Mesendoderm (in vitro differentiated cells): ENCODE results near the gene NR1I3.

Experiments used
- DNase-seq: peaks from one replicate; pipeline ENCODE4 v3.0.0; 2013
- H2AK5ac ChIP-seq: 2 replicates; pipeline ENCODE4 v1.6.1; 2013; ENCODE audit warnings: low read length, inconsistent platforms
- H2BK120ac ChIP-seq: 2 replicates; pipeline ENCODE4 v1.6.1; 2013; ENCODE audit warnings: low read depth, mild to moderate bottlenecking, low read length, moderate library complexity, mixed read lengths
- H2BK15ac ChIP-seq: replicated peaks from 2 replicates; pipeline ENCODE4 v1.6.1; 2013; ENCODE audit warnings: low read depth, mild to moderate bottlenecking, moderate library complexity
- H2BK5ac ChIP-seq: 2 replicates; pipeline ENCODE4 v1.6.1; 2013; ENCODE audit warnings: low read length, inconsistent platforms
- H3K18ac ChIP-seq: 2 replicates; pipeline ENCODE4 v1.6.1; 2013; ENCODE audit warnings: mild to moderate bottlenecking, low read length, mixed read lengths
- H3K23ac ChIP-seq: one replicate; pipeline ENCODE4 v1.6.1; 2013; ENCODE audit warnings: low read length
- H3K27ac ChIP-seq: 2 replicates; pipeline ENCODE4 v1.5.1; 2013; ENCODE audit warnings: low read depth, mild to moderate bottlenecking, inconsistent platforms, low read length, moderate library complexity
- H3K27me3 ChIP-seq: 2 replicates; pipeline ENCODE4 v1.6.1; 2013; ENCODE audit warnings: low read length, control low read depth, mild to moderate bottlenecking, inconsistent platforms; ENCODE audit not compliant: insufficient read depth, poor library complexity
- H3K36me3 ChIP-seq: 2 replicates; pipeline ENCODE4 v1.6.1; 2013; ENCODE audit warnings: low read length, inconsistent platforms; ENCODE audit not compliant: control insufficient read depth, insufficient read depth
- H3K4ac ChIP-seq: one replicate; pipeline ENCODE4 v1.6.1; 2013; ENCODE audit warnings: low read depth, mild to moderate bottlenecking, low read length, moderate library complexity
- H3K4me1 ChIP-seq: 2 replicates; pipeline ENCODE4 v1.6.1; 2013; ENCODE audit warnings: low read depth, low read length, inconsistent platforms; ENCODE audit not compliant: control insufficient read depth
- H3K4me2 ChIP-seq: 2 replicates; pipeline ENCODE4 v1.6.1; 2013; ENCODE audit warnings: low read length
- H3K4me3 ChIP-seq: 2 replicates; pipeline ENCODE4 v1.5.1; 2013; ENCODE audit warnings: mild to moderate bottlenecking, low read length
- H3K56ac ChIP-seq: one replicate; pipeline ENCODE4 v1.6.1; 2013; ENCODE audit warnings: low read length
- H3K79me1 ChIP-seq: 2 replicates; pipeline ENCODE4 v1.6.1; 2013; ENCODE audit warnings: low read length, inconsistent platforms
- H3K79me2 ChIP-seq: 2 replicates; pipeline ENCODE4 v1.6.1; 2013; ENCODE audit warnings: mild to moderate bottlenecking, low read length; ENCODE audit not compliant: control insufficient read depth, insufficient read depth
- H3K9ac ChIP-seq: 2 replicates; pipeline ENCODE4 v1.6.1; 2013; ENCODE audit warnings: low read length, inconsistent platforms
- H4K5ac ChIP-seq: one replicate; pipeline ENCODE4 v1.6.1; 2013; ENCODE audit warnings: low read length
- H4K8ac ChIP-seq: one replicate; pipeline ENCODE4 v1.6.1; 2013; ENCODE audit warnings: low read depth, mild to moderate bottlenecking, control low read depth, low read length, moderate library complexity
- WGBS: extraction: QIAGEN DNeasy Blood & Tissue Kit; methylation state at CpG from one replicate; pipeline ENCODE4 v1.1.7; 2013; ENCODE audit warnings: low lambda C conversion rate, missing lambda C conversion rate; ENCODE audit not compliant: insufficient coverage; ENCODE audit errors: extremely low coverage; 5-methylcytosine and 5-hydroxymethylcytosine counted together

The NR1I3 gene

DNA sequence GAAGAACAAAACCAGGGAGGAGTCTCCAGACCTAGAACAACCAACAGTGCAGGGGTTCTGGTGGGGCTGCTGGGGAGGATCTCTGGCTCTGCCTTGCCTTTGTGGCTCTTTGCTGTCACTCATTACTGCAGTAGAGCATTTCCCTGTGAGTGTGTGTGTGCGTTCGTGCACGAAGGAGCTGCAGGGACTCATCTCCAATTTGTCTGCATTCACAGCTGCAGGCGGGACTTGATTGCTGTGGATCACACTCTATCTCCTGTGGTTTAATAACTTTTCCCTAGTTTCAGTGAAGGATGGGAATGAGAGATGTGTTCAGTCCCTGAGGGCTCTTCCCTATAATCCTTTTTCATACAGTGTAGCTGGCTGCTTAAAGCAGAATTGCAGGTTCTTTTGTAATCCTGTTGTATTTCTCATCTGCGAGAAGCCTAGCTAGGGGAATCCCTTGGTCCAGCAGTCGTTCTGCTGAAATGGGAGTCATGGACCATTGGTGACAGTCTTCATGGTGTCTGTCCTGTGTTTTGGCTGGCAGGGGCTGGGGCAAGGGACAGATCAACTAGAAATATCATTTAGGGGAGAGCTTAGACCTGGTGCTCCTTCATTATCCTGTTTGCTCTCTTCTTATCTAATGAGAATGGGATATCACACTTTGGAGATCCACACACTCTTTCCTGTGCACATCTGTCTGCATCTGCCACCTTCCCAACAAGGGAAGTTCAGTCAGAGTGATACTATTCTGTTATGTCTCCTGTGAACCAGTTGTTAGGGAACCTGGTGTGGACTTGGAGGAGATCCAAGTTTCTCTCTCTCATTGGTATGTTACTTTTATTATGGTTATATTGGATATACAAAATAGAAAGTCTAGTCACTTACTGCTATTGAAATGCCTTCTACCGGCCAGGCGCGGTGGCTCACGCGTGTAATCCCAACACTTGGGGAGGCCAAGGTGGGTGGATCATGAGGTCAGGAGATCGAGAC lies 23.5 kb upstream of the NR1I3 start:
- no peak overlapping the region for H3K56ac ChIP-seq
- no peak overlapping the region for H3K9ac ChIP-seq
- DNase-seq = no peak
- no peak overlapping the region for H3K4me3 ChIP-seq
- H3K36me3 ChIP-seq = no peaks in the 10 kb centered on the region
- no peak overlapping the region for H2BK5ac ChIP-seq
- H2BK15ac ChIP-seq = no peak overlapping the region
- no CpG with 5 or more reads among the region's 12 CpGs for WGBS
- no peak overlapping the region for H3K27ac ChIP-seq
- H3K4ac ChIP-seq = no peak overlapping the region
- H4K8ac ChIP-seq = no peak overlapping the region
- no peak overlapping the region for H2AK5ac ChIP-seq
- H3K79me1 ChIP-seq = no peaks in the 10 kb centered on the region
- no peak overlapping the region for H4K5ac ChIP-seq
- H3K23ac ChIP-seq = no peak overlapping the region
- H2BK120ac ChIP-seq = no peak overlapping the region
- peaks cover 16% of the 10 kb centered on the region for H3K27me3 ChIP-seq
- no peaks in the 10 kb centered on the region for H3K4me1 ChIP-seq
- H3K4me2 ChIP-seq = no peak overlapping the region
- no peaks in the 10 kb centered on the region for H3K79me2 ChIP-seq
- no peak overlapping the region for H3K18ac ChIP-seq

DNA sequence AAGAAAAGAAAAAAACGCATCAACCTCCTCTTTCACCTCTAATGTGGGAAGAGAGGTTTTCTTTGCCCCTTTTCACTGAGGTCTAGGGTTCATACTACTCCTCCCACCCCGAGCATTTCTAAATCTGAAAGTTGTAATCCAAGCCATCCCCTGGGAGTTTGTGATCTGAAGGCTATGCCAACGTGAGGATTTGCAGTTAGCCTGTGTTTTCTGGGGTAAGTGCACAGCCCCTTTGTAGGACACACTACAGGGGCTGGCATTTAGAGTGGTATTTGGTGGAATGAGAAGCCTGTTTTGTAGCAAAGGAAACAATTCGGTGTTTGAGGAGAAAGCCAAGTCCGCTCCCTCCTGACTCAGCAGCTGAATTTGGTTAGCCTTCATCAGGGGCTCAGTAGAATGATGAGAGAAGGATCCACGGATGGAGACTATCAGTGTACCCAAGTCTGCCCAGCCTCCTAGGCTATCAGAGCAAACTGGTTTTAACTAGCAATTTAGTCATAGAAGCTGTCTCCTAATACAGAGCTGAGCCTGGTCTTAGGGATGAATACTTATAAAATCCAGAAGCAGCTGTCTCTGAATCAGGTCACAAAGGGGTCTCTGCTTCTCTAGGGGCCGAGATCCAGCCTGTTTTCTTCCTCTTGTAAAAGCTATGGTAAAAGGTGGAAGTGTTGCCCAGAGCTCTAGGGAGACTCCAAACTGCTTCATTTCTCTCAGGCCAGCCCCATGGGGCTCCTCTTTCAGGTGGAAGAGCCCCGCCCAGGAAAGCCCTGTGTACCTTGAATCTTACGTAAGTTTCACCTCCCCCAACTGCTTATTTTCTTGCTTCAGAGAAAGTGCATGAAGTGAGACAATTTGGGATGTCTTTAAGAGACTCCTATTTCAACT lies 22.6 kb upstream of the NR1I3 start:
- Histone ChIP-seq H3K23ac (no peak overlapping the region), H4K5ac (no peak overlapping the region), H2BK5ac (no peak overlapping the region), H3K4me1 (no peaks in the 10 kb centered on the region), H2BK15ac (no peak overlapping the region), H3K27me3 (peaks cover 16% of the 10 kb centered on the region), H3K4me3 (no peak overlapping the region), H4K8ac (no peak overlapping the region), H3K4me2 (no peak overlapping the region), H3K79me1 (no peaks in the 10 kb centered on the region), H3K79me2 (no peaks in the 10 kb centered on the region), H3K4ac (no peak overlapping the region), H2AK5ac (no peak overlapping the region), H3K27ac (no peak overlapping the region), H3K56ac (no peak overlapping the region), H3K18ac (no peak overlapping the region), H3K36me3 (no peaks in the 10 kb centered on the region), H2BK120ac (no peak overlapping the region), H3K9ac (no peak overlapping the region)
- no peak for DNase-seq
- WGBS = no CpG with 5 or more reads among the region's 9 CpGs

DNA sequence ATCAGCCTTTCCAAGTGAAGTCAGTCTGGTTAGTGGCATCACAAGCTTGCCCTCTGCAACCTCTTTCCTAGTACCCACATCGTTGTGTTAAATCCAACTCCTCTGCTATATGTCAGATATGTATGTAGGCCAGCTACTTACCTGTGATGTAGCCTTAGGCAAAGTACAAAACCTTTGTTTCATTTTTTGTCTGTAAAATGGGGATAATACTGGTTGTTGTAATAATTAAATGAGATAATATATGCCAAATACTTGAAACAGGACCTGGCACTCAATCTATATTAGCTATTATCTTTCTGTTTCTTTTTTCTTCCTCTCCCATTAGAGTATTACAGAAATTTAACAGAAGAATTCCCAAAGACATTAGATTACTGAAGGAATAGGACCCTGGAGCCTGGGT lies 21.8 kb upstream of the NR1I3 start:
- H3K27ac ChIP-seq = no peak overlapping the region
- no CpG with 5 or more reads among the region's 1 CpG for WGBS
- H3K4ac ChIP-seq = no peak overlapping the region
- H3K4me3 ChIP-seq = no peak overlapping the region
- no peak overlapping the region for H2BK120ac ChIP-seq
- no peaks in the 10 kb centered on the region for H3K36me3 ChIP-seq
- H3K4me2 ChIP-seq = no peak overlapping the region
- no peaks in the 10 kb centered on the region for H3K4me1 ChIP-seq
- H2BK15ac ChIP-seq = no peak overlapping the region
- no peaks in the 10 kb centered on the region for H3K79me1 ChIP-seq
- no peak overlapping the region for H2BK5ac ChIP-seq
- H3K18ac ChIP-seq = no peak overlapping the region
- H2AK5ac ChIP-seq = no peak overlapping the region
- H3K79me2 ChIP-seq = no peaks in the 10 kb centered on the region
- H3K56ac ChIP-seq = no peak overlapping the region
- no peak overlapping the region for H4K5ac ChIP-seq
- no peak overlapping the region for H3K23ac ChIP-seq
- peaks cover 16% of the 10 kb centered on the region for H3K27me3 ChIP-seq
- H3K9ac ChIP-seq = no peak overlapping the region
- no peak for DNase-seq
- no peak overlapping the region for H4K8ac ChIP-seq

DNA sequence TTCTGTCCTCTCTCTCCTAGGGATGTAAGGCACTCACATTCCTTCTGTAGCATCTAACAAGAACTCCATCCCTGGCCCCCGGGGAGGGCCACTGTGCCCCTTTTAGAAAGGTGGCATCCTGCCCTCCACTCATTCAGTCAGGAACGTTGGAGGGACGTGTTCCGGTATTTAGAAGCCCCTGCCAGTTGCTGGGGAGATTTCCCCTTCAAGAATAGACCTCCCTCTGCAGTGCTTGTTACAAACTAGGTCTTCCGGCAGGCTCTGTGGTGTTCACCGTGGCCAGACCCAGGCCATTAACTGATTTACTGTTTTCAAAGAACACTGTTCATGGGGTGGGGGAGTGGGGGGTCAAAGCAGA lies 21.3 kb upstream of the NR1I3 start:
- Histone ChIP-seq H3K56ac (no peak overlapping the region), H3K4me1 (no peaks in the 10 kb centered on the region), H3K23ac (no peak overlapping the region), H3K79me1 (no peaks in the 10 kb centered on the region), H4K5ac (no peak overlapping the region), H4K8ac (no peak overlapping the region), H3K79me2 (no peaks in the 10 kb centered on the region), H3K27me3 (peaks cover 16% of the 10 kb centered on the region), H3K18ac (no peak overlapping the region), H2BK120ac (no peak overlapping the region), H3K27ac (no peak overlapping the region), H2BK15ac (no peak overlapping the region), H2BK5ac (no peak overlapping the region), H2AK5ac (no peak overlapping the region), H3K36me3 (no peaks in the 10 kb centered on the region), H3K4me2 (no peak overlapping the region), H3K9ac (no peak overlapping the region), H3K4ac (no peak overlapping the region), H3K4me3 (no peak overlapping the region)
- no peak for DNase-seq
- no CpG with 5 or more reads among the region's 6 CpGs for WGBS

DNA sequence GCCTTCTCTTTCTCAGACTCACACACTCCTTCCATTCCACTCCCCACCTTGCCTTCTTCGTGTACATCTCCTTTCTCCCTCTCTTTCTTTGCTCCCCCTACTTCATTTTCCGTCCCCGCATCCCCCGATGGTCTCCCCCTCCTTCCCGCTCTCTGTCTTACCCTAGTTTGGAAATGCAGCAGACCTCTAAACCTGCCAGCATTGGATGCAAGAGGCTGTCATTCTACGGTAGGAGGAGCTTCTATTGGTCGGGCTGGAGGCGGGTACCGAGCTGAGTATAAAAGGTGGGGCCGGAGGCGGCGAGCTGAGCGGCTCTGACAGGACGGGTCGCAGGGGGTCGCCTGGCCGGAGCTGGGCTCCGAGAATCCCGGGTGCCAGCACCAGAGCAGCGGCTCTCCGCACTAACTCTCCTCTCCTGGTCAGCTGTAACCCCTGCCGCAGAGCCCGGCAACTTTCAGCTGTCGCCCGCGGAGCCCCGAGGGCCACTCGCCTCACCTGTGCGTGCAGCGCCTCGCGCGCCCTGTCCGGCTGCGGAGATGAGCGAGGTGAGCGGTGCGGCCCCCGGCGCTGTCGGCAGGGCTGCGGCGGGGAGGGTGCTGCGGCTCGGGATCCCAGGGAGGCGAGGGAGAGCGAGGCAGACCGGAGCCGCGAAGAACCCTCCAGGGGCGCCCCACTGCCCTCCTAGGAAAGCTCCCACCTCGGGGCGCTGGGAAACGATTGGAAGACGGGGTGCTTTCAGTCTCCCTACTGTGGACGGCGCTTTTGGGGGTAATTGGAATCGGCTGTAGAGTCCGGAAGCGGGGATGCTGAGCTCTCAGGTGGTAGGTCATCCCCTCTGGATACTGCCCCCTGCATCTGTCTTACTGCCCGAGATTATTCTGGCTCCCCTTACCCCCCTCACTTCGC lies 20.7 kb upstream of the NR1I3 start, which contains the start of gene PCP4L1:
TSS of gene PCP4L1 (plus strand) at position 307 of the 906 bp plus-strand sequence. CDS start at position 537, 230 bp downstream.
- Histone ChIP-seq H2BK15ac (no peak within 1 kb of the TSS), H4K5ac (no peak within 1 kb of the TSS), H3K79me2 (no peaks in the 10 kb centered on the region), H2BK120ac (no peak within 1 kb of the TSS), H2BK5ac (no peak within 1 kb of the TSS), H3K4me1 (no peaks in the 10 kb centered on the region), H3K23ac (no peak within 1 kb of the TSS), H3K9ac (peak within 1 kb of the TSS; percentile 62), H3K4me3 (peak within 1 kb of the TSS; percentile 48), H3K56ac (peak within 1 kb of the TSS; percentile 77), H3K4ac (no peak within 1 kb of the TSS), H3K27ac (no peak within 1 kb of the TSS), H3K79me1 (no peaks in the 10 kb centered on the region), H3K27me3 (peaks cover 16% of the 10 kb centered on the region), H3K4me2 (peak within 1 kb of the TSS; percentile 88), H3K36me3 (no peaks in the 10 kb centered on the region), H2AK5ac (no peak within 1 kb of the TSS), H3K18ac (no peak within 1 kb of the TSS), H4K8ac (no peak within 1 kb of the TSS)
- DNase-seq = peak; percentile 94
- no CpG with 5 or more reads among the region's 62 CpGs for WGBS
